Fibroblast of skin of back (primary cell): ENCODE data around the gene GPC5.
"Not testable (repeated sequence)": the region's sequence is repeated elsewhere in the genome, so short reads cannot be mapped to it uniquely, and the experiment has no call there.

ENCODE experiments used
- DNase-seq: peaks from one replicate; pipeline ENCODE4 v3.0.0-alpha.2; 2013

GPC5 gene

DNA sequence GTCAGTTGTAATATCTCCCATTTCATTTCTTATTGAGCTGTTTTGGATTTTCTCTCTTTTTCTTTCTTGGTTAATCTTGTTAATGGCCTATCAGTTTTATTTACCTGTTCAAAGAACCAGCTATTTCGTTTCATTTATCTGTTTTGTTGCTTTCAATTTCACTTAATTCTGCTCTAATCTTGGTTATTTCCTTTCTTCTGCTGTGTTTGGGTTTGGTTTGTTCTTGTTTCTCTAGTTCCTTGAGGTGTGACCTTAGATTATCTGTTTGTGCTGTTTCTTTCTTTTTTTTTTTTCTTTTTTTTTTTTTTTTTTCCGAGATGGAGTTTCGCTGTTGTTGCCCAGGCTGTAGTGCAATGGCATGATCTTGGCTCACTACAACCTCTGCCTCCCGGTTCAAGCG lies 896.1 kb downstream of the GPC5 start:
- DNase-seq = not testable (repeated sequence)

DNA sequence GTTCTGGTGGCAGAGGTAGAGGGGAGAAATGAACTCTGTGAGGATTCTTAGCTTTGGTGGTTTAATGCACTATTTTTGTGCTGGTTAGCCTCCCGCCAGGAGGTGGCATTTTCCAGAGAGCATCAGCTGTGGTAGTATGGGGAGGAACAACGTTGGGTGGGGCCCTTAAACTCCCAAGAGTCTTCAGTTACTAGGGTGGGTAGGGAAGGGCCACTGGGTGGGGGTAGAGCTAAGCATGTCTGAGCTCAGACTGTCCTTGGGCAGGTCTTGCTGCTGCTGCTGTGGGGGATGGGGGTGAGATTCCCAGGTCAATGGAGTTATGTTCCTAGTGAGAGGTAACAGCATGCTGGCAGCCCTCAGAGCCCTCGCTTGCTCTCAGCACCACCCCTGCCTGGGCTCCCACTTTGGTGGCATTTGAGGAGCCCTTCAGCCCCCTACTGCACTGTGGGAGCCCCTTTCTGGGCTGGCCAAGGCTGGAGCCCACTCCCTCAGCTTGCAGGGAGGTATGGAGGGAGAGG lies 897.8 kb downstream of the GPC5 start:
- DNase-seq = not testable (repeated sequence)

DNA sequence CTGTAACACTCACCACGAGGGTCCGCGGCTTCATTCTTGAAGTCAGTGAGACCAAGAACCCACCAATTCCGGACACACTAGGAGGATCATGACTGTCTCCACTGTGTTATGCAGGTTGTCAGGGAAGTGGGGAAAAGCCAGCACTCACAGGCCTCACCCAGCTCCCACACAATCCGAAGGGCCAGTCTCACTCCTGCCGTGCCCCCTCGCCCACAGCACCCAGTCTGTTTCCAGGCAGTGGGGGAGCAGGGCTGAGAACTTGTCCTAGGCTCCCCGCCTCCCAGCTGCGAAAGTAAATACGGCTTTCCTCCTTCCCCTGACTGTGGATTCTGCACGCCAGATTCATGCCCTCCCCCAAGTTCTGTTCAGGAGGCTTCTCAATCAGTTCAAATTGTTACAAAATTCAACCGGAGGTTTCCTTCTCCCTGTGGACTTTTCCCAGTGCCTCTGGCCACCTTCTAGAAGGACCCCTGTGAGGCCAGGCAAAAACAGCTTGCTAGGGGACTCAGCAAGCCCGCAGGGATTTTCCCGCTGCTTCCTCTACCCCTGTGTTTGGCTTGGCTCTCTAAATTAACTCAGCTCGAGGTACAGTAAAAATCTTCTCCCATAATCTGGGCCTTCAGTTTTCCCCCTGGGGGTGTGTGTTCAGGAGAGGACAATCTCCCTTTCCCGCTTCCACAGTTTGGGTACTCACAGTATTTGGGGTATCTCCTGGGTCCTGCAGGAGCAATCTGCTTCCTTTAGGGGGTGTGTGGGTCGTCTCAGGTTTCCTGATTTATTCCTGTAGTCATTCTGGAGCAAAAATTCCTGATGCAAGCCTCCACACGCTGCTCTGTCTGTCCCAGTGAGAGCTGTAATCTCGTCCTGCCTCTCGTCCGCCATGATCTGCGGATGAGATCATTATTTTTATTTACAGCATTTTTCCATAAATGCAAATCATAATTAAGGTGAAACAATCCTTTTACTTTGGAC lies 899.8 kb downstream of the GPC5 start:
- no peak for DNase-seq

DNA sequence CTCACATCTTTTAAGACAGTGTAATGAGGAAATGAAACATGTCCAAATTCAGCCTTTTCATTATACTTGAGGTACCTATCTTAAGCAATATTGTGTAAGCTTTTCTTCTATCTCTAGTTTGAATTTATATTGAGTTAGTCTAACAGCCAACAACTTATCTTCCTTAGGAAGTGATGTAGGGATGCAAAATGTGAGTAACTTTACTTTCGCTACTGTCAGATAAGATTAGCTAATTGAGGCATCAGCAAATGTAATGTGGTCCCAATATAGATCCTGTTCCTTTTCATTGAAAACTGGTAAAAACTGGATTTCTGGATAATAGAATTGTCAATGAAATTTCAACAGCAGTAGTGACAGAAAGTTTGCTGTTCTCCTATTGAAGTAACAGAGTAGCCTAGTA lies 902.2 kb downstream of the GPC5 start:
- DNase-seq = no peak

DNA sequence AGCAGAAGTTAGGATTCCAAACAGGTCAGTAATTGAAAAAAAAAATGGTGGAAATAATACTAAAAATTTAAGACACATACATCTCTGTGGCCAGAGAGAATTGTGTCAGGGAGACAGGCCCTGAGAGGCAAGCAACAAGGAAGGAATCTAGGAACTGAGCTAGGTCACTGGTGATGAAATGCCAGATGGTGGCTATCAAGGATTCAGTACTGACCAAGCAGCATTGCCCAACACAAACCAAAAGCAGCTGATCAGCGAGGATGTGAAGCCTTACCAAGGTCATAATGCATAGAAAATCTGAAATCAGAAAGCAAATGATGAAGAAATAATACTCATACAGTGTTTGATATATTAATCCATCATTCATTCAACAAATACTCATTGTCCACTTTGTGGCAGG lies 905.0 kb downstream of the GPC5 start:
- no peak for DNase-seq

DNA sequence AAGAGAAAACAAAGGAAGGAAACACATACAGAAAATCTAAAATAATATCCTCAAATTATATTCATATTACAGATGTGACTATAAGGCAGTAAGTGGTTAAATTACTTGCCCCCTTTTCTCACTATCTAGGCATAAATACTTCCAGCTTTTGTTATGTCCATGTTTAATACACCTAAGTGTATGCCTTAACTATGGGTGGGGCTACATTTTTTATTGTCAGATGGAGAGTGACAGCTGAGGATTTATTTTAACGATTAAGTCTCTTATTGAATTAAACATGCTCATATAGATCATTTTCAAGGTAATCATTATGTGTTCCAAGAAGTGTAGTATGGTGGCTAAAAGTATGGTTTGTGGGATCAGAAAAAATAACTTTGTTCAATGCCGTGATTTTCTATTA lies 909.3 kb downstream of the GPC5 start:
- no peak for DNase-seq

DNA sequence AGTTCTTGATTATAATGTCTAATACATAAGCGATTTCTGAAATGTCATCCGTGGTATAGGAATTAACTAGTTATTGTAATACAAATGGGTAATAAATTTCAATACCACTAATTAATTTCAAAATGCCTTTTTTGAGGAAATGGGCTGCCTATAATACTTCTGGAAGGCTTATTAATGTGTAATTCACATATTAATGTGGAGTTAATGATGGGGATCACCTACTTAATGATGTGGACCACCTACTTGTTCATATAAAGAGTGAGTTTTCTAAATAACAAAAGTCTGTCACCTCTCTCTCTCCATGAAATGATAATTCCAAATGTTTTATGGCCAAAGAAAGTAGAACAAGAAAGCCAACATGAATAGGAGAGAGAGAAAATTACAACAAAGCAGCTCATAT lies 914.4 kb downstream of the GPC5 start:
- no peak for DNase-seq

DNA sequence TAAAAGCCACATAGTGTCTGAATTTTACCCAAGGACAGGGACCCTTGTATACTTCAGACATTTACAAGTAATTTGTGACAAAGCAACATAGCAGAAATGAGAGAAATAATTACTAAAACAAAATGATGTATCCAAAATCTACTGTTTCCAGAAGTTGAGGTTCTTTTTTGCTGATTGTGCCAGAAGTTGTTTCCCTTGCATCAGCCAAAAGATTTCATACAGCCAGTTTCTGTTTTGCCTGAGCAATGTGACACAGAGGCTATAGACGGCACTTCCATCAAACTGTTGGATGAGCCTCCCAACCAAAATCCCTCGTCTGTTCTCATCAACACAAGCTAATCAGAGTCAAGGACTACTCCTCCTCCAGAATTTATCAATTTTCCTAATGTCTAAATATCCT lies 915.0 kb downstream of the GPC5 start:
- DNase-seq = no peak

DNA sequence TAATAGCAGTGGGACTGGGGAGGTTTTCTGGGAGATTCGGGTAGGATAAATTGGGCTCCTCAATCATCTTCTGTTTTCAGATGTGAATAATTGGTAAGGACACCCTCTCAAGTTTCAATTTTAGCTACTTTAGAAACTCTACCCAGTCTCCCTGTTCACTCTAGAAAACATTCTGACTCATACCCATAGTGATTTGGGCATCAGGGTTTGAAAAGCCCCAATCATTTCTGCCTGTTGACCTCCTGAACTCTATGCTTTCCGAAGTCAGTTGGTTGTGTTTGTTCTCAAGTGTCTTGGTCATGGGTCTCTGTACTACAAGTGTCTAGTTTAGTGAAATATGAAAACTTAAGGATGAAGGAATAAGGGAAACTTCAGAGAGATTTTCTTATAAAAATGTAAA lies 916.8 kb downstream of the GPC5 start:
- DNase-seq = no peak

DNA sequence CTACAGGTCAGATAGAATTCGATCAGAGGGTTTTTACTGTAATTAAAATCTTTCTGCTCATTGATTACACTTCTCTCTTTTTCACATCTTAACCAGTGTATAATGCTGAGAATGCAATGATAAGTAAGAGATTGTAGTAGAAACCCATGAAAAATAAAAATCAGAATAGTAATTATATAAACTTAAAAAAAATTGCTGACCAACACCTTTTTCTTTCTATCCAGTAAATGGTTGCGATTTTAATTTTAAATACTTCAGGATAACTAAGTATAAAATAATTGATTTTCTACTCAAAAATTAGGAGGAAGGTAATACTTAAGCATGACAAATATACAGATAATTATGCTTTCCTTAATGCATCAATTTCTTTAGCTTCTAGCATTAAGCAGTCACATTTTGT lies 917.6 kb downstream of the GPC5 start:
- DNase-seq = no peak

DNA sequence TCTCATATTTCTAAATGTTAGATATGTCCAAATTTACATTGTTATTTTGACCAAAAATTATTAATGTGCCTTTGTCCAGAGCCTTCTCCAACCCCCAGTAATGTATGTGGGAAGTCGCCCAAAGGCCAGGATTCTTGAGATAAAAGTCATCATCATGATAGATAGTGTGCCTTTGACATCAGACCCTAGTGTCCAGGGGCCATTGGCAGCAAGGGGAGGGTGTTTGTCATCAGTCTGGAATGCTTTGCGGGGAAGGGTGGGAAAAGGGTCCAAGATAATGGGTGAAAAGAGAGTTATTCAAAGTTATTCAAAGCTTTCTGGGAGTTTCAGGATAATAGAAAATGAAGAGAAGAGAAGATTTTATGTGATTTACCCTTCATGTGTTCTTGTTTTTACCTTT lies 918.6 kb downstream of the GPC5 start:
- peak; percentile 75 for DNase-seq

DNA sequence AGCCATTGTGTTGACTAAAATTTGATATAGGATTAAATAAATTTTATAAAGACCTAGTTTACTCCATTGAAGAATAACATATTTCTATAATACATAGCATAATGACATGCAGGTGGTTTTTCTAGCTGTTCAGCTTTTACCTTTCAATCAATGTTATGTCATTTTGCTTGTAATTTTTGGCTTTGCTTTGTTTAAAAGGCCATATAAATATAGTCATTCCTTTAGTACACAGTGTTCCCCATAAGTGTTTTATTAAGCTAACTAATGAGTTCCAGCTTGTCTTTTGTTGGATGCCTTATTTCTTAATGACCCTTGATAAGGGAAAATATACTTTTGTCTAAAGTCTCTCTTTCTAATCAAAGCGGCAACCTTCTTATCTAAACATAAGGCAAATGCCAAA lies 921.9 kb downstream of the GPC5 start:
- DNase-seq = no peak

DNA sequence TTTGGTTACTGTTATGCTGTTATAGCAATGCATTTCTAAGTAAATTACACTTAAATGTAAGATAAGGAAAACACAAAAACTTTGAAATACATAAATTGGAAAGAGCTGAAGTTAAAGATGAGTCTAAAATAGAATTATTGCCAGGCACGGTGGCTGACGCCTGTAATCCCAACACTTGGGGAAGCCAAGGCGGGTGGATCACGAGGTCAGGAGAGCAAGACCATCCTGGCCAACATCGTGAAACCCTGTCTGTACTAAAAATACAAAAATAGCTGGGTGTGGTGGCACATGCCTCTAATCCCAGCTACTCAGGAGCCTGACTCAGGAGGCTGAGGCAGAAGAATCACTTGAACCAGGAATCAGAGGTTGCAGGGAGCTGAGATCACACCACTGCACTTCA lies 922.8 kb downstream of the GPC5 start:
- DNase-seq = no peak

DNA sequence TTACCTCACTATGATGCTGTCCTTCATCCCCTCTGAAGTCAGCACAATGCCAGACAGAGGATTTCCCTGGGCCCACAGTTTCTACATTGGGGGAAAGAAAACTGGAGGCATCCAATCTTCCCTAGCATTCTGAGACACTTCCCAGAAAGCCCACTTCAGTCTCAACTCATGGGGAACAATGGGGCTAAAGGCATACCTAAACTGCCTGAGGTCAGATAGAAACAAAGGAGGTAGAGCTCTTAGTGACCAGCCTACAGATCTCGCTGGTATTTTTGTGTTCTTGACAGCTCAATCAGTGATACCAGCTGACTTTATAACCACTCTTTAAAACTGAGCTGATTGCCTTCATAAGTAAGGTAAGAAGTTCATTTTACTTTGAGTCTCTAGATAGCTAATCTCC lies 947.2 kb downstream of the GPC5 start:
- DNase-seq = no peak

DNA sequence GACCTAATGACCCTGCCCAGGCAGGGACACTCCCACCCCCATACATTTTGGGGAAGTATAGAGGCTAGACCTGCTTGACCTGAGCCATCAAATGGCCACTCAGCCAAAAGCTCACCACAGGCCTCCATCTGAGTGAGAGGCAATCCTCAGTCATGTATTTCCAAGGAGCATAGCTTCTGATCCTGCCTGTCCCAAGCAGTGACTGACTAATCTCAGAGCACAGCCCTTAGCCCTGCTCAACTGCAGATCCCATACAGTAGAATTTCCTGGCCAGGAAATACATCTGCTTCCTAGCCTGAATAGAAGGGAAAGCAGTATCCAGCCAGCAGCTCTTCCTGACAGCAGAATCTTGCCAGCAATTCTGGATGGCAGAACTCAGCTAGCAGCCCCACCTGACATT lies 947.6 kb downstream of the GPC5 start:
- DNase-seq = no peak

DNA sequence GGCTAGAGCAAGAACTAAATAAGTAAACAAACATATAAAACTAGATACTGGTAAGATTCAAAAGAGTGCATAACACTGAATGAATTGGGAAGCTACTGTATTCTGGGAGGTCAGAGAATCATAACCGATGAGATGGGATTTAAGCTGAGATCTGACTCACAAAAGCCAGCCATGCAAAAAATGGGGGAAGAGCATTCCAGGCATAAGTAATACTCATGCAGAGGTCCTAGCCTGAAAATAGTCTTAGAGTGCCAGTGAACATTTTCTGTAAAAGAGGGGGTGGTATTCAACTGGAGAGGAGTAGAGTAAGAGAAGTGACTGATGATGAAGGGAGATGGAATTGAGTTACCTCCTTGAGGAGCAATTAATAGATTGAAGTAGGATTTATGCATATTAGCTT lies 956.2 kb downstream of the GPC5 start:
- peak; percentile 12 for DNase-seq

DNA sequence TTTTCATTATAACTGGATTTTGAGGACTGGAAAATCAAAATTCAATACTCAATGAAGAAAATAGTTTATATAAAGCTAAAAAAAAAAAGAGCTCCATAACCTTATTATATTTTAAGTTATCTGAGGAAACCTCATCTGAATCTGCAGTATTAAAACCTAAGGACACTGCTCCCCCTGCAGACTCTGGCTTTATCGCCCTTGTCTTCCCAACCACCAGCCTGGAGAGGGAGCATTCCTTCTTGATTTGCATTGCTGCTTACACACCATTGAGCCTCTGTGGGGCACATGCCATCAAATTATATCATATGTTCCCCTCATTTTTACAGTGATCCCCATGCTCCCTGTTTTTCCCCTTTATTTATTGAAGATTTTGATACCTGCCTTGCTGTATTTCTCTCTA lies 956.8 kb downstream of the GPC5 start:
- peak; percentile 14 for DNase-seq

DNA sequence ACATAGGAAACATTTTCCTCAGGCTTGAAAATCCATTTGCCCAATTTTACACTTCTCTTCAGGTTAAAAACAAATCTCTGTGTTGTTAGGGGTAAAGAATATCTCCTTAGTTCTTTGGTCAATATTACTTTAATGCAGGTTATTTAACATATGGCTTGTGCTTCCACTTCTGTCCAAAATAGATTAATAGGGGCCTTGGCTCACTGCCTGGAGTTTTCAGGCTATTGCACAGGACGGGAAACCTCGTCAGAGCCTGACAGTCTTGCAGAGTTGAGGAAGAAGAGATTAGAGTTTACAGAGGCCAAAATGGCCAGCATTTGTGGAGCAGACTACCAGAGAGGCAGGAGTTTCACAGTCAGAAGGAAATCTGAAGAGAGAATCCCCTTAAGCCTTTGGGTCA lies 964.3 kb downstream of the GPC5 start:
- no peak for DNase-seq

DNA sequence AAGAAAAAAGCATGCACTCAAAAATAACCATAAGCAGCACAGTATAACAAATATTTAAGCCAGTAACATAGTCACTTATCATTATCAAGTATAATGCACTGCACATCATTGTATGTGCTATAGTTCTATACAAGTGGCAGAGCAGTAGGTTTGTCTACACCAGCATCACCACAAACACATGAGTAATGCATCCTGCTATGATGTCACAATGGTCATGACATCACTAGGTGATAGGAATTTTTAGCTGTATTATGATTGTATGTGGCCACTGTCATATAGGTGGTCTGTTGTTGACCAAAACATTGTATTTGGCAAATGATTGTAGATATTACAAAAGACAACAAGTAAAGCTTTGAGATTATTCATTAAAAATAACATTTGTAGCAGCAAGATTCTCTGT lies 967.5 kb downstream of the GPC5 start:
- DNase-seq = no peak

DNA sequence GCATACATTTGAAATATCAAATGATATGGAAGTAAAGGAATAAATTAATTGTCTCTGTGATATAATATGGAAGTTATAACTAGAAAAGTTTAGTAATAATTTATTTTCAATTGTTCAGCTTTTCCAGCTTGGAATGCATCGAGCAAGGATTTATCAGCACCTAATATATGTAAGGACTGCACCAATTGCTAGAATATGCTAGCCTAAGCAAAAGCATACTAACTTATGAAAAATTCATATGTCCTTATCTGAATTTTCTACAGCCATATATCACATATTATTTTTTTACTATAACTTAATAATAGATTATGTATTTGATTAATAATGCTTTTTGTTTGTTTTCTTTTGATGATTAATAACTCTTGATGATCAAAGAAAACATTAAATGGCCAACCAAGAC lies 979.0 kb downstream of the GPC5 start:
- no peak for DNase-seq

DNA sequence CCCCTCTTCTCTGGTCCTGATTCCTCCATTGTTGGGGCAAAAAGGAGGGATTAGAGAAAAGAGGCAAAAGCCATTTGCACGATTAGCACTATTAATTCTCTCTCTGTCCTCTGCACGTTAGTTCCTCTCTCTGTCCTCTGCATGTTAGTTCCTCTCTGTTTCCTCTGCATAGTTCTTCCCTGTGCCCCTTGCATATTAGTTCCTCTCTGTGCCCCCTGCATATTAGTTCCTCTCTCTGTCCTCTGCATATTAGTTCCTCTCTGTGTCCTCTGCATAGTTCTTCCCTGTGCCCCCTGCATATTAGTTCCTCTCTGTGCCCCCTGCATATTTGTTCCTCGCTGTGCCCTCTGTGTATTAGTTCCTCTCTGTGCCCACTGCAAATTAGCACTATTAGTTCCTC lies 981.0 kb downstream of the GPC5 start:
- DNase-seq = no peak

DNA sequence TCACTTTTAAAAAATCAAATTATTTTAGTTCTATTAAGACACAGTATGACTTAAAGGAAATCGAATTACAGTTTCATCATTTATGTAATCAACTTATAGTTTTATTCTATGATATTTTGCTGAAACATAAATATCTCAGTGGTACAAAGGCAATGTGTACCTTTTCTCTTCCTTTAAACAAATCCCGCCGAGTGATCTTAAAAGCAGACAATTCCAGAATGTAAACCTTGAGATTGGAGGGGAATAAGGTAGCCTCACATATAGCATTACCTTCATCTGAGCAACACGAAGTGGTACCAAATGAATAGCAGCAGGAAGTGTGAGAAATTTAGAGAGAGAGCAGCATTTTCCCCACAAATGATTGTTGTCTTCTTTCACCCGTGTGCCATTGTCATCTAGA lies 986.0 kb downstream of the GPC5 start:
- DNase-seq = no peak

DNA sequence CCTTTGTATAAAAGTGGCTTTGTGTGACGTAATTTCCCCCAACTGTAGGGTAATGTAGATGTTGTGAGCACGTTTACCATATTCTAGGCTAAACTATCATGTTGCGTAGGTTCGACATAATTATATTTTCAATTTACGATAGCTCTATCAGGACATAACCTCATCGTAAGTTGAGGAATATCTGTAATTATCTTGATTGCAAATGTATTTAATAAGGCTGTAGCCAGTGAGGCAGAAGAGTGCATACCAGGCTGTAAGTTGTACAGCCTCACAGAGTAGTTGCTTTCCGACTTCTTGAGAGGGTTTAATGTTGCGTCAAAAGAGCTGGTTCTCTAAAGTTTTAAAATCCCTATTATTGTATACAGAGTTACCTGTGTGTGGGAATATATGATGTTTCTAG lies 988.8 kb downstream of the GPC5 start:
- DNase-seq = no peak

DNA sequence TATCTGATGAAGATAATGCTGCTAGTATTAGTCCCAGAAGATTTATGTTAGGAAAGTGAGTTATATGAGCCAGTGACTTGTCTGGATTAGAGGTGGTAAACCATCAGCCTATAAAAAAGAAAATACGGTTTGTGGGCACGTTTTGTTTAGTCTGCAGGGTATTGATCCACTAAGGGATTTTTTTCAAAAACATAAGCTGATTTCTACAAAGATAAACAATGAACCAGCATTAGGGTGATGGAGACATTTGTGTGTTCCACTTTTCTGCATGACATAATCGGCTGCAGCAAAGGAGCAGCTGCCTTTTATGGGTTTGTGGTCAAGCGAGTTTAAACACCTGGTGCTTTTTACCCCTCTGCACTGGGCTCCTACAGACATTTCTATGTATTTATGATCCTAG lies 991.8 kb downstream of the GPC5 start:
- DNase-seq = no peak

DNA sequence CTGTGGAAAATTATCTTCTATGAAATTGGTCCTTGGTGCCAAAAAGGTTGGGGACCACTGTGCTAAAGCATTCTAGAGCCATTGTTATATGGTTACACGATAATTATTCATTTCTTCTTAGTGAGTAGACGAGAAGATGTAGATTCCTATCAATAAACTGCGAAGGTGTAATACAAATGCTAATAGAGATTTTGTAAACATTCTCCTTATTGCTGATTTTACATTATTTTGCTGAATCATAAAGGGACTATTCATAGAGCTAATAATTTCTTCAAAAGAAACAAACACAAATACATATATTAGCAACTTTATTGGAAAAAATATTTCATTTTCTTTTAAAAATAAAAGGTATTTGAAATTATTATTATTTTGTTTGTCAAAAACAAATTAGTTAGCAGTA lies 1005.2 kb downstream of the GPC5 start:
- DNase-seq = no peak
